T47D (cell line): ENCODE results near the gene HYAL1.
"Not testable (repeated sequence)": the region's sequence is repeated elsewhere in the genome, so short reads cannot be mapped to it uniquely, and the experiment has no call there.

ENCODE experiments used
- DNase-seq, 2 experiments: peaks; one replicate each; pipeline versions ENCODE4 v3.0.0 to v3.0.0-alpha.2; 2011 to 2012; ENCODE audit warnings: low read depth in 1 of 2, low spot score in 1 of 2
- JUND ChIP-seq: IDR thresholded peaks from 2 replicates; pipeline ENCODE4 v1.6.1; 2012; ENCODE audit warnings: low read depth
- in situ Hi-C: cut with HindIII; loops from 2 replicates; pipeline ENCODE4 v1.10.0; 2016; ENCODE audit warnings: low sequenced_read_pairs, low pct_unique_long_range_greater_than_20kb

Gene HYAL1

DNA sequence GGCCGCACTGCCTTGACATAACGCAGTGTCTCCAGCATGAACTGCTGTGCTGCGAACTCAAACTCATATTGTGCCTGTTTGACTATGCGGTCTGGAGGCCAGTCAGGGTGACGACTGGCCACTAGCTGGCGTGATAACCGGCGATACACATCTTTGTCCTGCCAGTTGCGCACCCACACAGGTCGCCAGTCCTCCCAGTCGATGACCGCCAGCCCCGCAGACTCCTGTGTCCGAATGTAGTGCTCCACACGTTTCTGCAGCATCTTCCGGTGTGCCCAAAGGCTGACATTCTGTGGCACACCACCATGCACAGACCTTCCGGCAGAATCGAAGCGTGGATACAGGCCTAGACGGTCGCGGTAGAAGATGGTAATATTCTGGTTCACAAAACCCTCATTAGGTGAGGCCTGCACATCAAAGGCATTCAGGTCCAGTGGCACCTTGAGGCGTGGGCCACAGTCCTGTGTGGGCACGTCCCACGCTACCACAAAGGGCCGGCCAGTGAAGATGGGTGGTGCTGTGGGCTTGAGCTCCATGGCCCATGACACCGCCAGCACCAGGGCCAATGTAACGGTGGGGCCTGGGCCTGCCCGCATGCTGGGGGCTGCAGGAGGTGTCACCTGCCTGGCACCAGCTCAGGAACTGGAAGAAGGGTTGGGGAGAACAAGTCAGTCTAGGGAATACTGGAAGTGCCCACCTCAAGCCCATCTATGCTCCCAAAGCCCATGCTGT is 16.7 kb upstream of the HYAL1 start:
- DNase-seq: no peak
- in situ Hi-C loops: no loop called here
- TF ChIP-seq JUND: no peak

DNA sequence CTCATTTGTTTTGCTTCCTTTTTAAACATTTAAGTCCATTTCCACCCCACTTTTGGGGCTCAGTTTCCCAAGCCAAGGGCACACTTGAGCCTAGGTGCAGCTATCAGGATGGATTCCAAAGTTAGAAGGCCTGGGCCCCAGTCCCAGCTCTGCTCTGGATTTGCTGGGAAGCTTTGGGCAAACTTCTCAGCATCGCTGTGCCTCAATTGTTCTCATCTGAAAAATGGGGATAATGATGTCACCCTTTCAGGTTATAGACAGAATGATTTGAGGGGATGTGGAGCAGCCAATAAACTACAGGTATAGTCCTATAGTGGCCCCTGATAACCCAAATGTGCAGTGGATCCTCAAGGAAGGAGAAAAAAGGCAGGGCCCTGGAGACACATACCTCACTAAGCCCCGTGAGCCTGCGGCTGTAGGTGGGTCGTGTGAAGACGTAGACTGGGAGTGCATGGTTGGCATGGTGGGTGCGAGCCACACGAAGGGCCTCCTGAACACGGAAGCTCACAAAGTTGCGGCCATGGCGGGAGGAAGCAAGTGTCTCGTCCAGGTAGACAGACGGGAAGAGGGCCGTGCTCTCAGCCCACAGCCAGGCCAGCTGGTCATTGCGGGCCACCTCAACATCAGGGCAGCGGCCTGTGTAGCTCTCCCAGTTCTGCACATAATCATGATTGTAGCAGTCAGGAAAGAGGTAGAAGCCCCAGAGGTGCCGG is 16.0 kb upstream of the HYAL1 start:
- TF ChIP-seq JUND: no peak
- DNase-seq: no peak
- in situ Hi-C loops: no loop called here

DNA sequence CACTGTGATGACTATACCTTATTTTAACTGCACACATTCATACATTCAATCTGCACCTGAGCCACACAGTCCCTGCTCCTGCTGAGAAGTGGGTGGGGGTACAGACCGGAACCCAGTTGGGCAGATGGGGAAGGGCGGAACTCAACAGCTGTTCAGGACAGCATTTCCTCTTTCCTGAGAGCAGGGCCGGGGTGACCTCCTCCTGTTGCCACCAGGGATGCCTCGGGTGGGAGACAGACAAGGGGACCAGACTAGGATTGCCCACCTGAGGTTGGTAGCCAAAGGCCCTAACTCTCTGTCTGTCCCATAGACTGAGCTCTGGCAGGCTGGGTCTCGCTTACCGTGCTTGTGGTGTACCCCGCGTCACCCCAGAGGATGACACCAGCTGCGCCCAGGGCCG is 15.2 kb upstream of the HYAL1 start:
- in situ Hi-C loops: no loop called here

DNA sequence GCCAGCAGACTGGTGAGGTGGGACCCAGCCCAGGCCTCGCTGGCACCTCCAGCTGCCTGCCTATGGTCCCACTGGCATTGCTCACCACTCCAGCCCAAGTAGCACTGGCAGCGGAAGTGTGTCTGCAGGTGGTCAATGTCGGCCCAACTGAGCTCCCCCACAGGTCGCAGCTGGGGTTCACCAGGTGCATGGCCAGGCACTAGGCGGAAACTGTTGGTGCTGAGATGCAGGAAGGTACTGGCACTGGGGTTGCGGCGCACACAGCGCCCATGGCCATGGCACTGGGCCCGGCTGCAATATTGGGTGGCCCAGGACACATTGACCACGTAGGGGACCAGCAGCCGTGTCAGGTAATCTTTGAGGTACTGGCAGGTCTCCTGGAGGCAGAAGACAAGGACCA is 14.8 kb upstream of the HYAL1 start:
- TF ChIP-seq JUND: no peak
- no peak for DNase-seq
- in situ Hi-C loops: no loop called here

More for the DNA sequence above, 15.2 kb upstream of the HYAL1 start:
- TF ChIP-seq JUND: no peak
- DNase-seq: no peak

DNA sequence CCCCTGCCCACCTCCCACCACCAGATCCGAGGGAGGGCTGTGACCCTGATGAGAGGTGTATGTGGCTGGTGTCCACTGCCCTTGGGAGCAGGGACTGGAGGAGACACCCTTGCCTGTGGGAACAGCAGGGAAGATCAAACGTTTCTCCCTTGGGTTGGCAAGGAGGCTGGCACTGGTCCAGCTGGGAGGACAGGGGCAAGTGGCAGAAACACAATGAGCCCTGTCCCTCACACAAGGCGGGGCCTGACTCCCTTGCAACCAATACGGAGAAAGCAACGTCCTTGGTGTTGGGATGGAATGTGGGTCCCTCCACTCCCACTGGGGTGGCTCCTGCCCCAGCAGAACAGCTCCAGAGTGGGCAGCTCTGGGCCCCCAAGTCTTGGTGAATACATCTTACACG is 13.9 kb upstream of the HYAL1 start:
- DNase-seq: peak in 1 of 2 experiments; percentile 68
- in situ Hi-C loops: no loop called here
- TF ChIP-seq JUND: no peak

DNA sequence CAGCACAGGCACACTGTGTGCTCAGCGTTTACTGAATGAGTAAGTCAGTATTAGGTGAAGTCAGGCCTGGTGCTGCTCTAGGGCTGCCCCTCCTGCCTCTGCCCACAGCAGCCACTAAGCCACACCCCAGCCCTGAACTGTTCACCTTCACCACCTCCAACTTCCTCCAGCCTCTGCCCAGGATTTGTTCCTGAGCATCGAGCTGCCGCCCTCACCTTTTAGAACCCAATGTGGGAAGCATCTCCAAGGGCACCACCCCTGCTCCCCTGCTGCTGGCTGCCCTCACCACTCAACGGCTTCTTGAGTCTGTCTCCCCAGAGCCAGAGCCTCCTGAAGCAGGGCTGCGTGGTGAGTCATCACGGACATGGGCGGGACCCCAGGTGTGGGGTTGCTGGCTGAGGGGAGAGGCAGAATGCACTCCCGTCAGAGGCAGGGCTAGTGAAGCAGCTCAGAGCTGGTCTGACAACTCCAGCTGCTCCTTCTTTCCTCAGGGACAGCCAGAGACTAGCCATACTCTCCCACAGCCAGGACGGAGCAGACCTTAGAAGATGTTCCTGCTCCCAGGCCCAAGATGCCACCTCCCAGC is 13.4 kb upstream of the HYAL1 start:
- no peak for TF ChIP-seq JUND
- in situ Hi-C loops: no loop called here
- peak in 1 of 2 experiments; percentile 87 for DNase-seq

DNA sequence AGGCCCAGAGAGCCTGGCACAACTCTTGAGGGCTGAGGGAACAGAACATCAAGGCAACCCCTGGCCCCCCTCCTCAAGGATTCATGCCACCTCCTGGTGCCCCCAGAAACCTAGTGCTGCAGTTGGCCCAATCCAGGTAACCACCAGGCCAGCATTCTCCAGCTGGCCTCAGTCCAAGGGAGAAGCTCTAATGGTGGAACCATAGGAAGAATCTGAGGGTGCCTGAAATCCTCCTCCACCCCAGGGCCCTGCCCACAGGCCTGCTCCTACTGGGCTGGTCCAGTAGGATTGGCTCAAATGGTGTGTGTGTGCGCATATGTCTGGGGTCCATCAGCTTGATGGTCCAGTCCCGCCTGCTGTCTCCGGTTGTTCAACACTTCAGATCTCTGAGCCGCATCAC is 11.4 kb upstream of the HYAL1 start:
- no peak for TF ChIP-seq JUND
- no peak for DNase-seq
- in situ Hi-C loops: no loop called here

DNA sequence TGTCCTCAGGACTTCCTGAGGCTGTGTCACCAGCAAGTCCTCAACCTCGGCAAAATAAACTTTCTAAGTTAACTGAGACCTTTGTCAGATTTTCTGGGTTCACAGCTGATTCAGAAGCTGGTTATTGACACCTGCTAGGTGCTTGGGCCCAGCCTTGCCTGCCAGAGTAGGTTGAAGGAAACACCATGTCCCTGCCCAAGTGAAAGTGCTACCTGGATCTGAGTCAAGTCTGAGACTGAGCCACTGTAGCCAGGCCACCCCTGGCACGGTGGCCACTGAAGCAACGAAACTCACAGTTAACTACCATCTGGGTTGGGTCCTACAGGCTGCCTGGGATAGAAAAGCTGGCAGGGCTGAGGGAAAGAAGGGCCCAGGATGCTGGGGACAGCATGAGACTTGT is 11.0 kb upstream of the HYAL1 start:
- DNase-seq: no peak
- in situ Hi-C loops: no loop called here
- no peak for TF ChIP-seq JUND

DNA sequence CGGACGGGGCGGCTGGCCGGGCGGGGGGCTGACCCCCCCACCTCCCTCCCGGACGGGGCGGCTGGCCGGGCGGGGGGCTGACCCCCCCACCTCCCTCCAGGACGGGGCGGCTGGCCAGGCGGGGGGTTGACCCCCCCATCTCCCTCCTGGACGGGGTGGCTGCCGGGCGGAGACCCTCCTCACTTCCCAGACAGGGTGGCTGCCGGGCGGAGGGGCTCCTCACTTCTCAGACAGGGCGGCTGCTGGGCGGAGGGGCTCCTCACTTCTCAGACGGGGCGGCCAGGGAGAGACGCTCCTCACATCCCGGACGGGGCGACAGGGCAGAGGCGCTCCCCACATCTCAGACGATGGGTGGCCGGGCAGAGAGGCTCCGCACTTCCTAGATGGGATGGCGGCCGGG is 8.7 kb upstream of the HYAL1 start:
- DNase-seq, in situ Hi-C loops: not testable (repeated sequence)

DNA sequence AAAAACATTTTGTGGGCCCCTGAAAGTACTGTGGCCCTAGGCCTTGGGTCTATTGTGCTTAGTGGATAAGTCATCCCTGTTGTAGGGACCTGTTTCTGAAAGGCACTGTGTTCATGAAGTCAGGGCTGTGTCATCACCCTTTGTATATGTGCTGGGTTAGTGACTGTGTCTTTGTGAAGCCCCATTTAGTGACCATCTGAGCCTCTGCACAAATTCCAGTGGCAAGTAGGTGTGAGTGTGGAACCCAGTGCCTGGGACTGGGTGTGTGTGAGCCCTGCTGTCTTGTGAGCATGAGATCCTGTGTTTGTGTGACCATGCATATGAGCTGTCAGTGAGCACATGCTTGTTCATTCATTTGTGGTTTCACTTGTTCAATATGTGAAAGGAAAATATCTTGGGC is 1.2 kb upstream of the HYAL1 start:
- no peak for TF ChIP-seq JUND
- DNase-seq: no peak
- in situ Hi-C loops: no loop called here

DNA sequence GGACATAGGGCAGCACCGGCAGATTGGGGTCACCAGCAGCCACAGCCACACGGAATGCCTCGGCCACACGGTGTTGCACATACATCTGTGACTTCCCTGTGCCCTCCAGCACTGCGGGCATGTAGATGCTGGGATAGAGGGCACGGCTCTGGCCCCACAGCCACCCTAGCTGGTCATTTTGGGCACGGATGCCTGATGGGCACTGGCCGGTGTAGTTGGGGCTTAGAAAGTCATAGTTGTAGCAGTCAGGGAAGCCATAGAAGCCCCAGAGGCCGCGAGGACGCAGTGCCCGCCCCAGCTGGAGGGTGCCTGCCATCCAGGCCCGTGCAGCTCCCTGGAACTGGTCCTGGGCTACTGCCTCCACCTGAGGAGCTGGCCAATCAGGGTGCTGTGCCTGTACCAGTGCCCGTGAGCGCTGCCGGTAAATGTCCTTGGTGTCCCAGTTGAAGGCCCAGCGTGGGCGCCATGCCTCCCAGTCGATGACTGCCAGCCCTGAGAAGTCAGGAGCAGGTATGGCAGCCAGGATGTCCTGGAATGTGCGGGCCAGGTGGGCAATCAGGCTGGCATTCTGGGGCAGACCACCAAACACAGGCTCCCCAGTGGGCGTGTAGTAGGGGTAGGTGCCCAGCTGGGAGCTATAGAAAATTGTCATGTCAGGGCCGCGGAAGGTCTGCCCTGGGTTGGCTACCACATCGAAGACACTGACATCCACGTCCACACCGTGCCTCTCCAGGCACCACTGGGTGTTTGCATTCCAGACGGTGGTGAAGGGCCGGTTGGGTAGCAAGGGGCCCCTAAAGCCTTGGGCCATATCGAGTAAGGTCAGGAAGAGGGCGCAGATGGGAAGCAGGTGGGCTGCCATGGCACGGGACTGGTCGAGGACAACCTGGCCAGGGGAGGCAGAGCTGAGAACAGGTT is 1.0 kb downstream of the HYAL1 start:
- DNase-seq: no peak
- TF ChIP-seq JUND: no peak
- in situ Hi-C loops: no loop called here

DNA sequence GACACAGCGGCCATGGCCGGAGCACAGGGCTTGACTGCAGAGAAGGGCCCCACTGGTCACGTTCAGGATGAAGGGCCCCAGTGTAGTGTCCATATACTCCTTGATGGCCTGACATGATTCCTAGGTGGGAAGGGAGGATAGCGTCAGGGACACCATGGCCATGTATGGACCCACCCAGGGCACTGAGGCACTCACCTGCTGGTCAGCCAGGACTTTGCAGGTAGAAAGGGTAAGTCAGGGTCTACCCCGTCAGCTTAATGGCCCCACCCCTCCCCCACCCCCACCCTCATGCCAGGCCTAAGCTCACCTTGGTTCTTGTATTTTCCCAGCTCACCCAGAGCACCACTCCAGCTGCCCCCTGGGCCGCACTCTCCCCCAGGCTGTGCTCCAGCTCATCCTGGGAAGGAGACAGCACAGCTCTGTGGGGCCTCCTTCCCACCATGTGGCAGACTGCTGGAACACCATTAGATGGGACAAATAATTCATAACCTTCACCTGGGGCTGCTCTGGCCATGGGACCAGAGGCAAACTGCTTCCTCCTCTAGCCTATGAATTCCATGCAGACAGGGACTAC is 2.6 kb downstream of the HYAL1 start:
- TF ChIP-seq JUND: no peak
- DNase-seq: no peak
- in situ Hi-C loops: no loop called here
